SK-N-SH (cell line): ENCODE results near the gene SSX7. TPM values are rescaled to one million over a fixed set of nuclear protein-coding genes. Genes with fewer than 3 reads are reported as not detected.
"Not testable (repeated sequence)": the region's sequence is repeated elsewhere in the genome, so short reads cannot be mapped to it uniquely, and the experiment has no call there.

Experiments
- CTCF ChIA-PET: fragments of 300-600, 350-600 bp; formaldehyde crosslinking; extraction: SDS; loops from one replicate; lab custom pipeline; 2021; lab: Yijun Ruan, JAX
- POLR2A ChIA-PET: fragments of 350-600 bp; sonication (Branson Sonifier 250); formaldehyde crosslinking; extraction: SDS; loops from one replicate; lab custom pipeline; 2020; ENCODE audit warnings: antibody characterized with exemption, inconsistent platforms; lab: Yijun Ruan, JAX
- DNase-seq: peaks from one replicate; pipeline ENCODE4 v3.0.0; 2012
- H2AFZ ChIP-seq: fragments of 200-600 bp; sonication (generic); 2 replicates; pipeline ENCODE4 v1.8.1; 2016; ENCODE audit warnings: antibody characterized with exemption, mild to moderate bottlenecking, low read depth
- H3F3A ChIP-seq: fragments of 200-600 bp; sonication (generic); replicated peaks from 2 replicates; pipeline ENCODE3; 2016; ENCODE audit warnings: antibody characterized with exemption, mild to moderate bottlenecking; ENCODE audit not compliant: insufficient read depth
- H3K27ac ChIP-seq, 2 experiments: fragments of 200-500 bp in 1 of 2; fragments of 200-600 bp in 1 of 2; sonication (Bioruptor generic) in 1 of 2; sonication (generic), shearing (Covaris generic) in 1 of 2; 2 replicates each; pipeline versions ENCODE4 v1.5.1 to v1.6.1; 2014 to 2016; ENCODE audit warnings: low read depth in 2 of 2, inconsistent platforms in 1 of 2, low read length in 1 of 2, mild to moderate bottlenecking in 1 of 2, mixed read lengths in 1 of 2
- H3K27me3 ChIP-seq: fragments of 200-600 bp; sonication (generic), shearing (Covaris generic); 2 replicates; pipeline ENCODE4 v1.6.1; 2016; ENCODE audit warnings: mixed run types; ENCODE audit not compliant: insufficient read depth
- H3K36me3 ChIP-seq, 2 experiments: fragments of 200-500 bp in 1 of 2; fragments of 200-600 bp in 1 of 2; sonication (Bioruptor generic) in 1 of 2; sonication (generic) in 1 of 2; replicated peaks in 1 of 2; 2 replicates each; pipeline versions ENCODE3 to v1.5.1; 2014 to 2016; ENCODE audit warnings: low read length in 1 of 2, mild to moderate bottlenecking in 1 of 2; ENCODE audit not compliant: insufficient read depth in 2 of 2, control insufficient read depth in 1 of 2
- H3K4me1 ChIP-seq, 2 experiments: fragments of 200-500 bp in 1 of 2; fragments of 200-600 bp in 1 of 2; sonication (Bioruptor generic) in 1 of 2; sonication (generic), shearing (Covaris generic) in 1 of 2; 2 replicates each; pipeline versions ENCODE4 v1.5.1 to v1.6.1; 2014 to 2016; ENCODE audit warnings: low read depth in 1 of 2, low read length in 1 of 2, mixed run types in 1 of 2; ENCODE audit not compliant: insufficient read depth in 2 of 2, control insufficient read depth in 1 of 2
- H3K4me2 ChIP-seq: fragments of 200-600 bp; sonication (generic), shearing (Covaris generic); 2 replicates; pipeline ENCODE4 v1.6.1; 2017; ENCODE audit warnings: mixed run types
- H3K4me3 ChIP-seq, 2 experiments: fragments of 200-500 bp in 1 of 2; fragments of 200-600 bp in 1 of 2; sonication (Bioruptor generic) in 1 of 2; sonication (generic), shearing (Covaris generic) in 1 of 2; 2 replicates each; pipeline versions ENCODE4 v1.5.1 to v1.8.1; 2014 to 2016; ENCODE audit warnings: low read depth in 2 of 2, inconsistent platforms in 1 of 2, low read length in 1 of 2, mild to moderate bottlenecking in 1 of 2, mixed read lengths in 1 of 2, moderate library complexity in 1 of 2
- H3K79me2 ChIP-seq: fragments of 200-600 bp; sonication (generic); 2 replicates; pipeline ENCODE4 v1.8.1; 2017; ENCODE audit warnings: mild to moderate bottlenecking; ENCODE audit not compliant: insufficient read depth
- H3K9ac ChIP-seq: fragments of 200-600 bp; sonication (generic); 2 replicates; pipeline ENCODE4 v1.6.1; 2017; ENCODE audit warnings: mixed run types
- H3K9me2 ChIP-seq: fragments of 200-600 bp; sonication (generic); 2 replicates; pipeline ENCODE4 v1.6.1; 2017; ENCODE audit warnings: mixed run types
- H3K9me3 ChIP-seq: fragments of 200-600 bp; sonication (generic); 2 replicates; pipeline ENCODE4 v1.6.1; 2017; ENCODE audit warnings: mixed run types, mild to moderate bottlenecking, moderate library complexity
- H4K20me1 ChIP-seq: fragments of 200-600 bp; sonication (generic); 2 replicates; pipeline ENCODE4 v1.6.1; 2017; ENCODE audit warnings: mild to moderate bottlenecking, mixed run types; ENCODE audit not compliant: insufficient read depth
- WGBS: methylation state at CpG from one replicate; pipeline ENCODE4 v1.1.6; 2017; ENCODE audit warnings: low lambda C conversion rate; 5-methylcytosine and 5-hydroxymethylcytosine counted together
- polyA plus RNA-seq, 3 experiments: library from polyadenylated mRNA; depleted of rRNA; stranded (reverse); fragments of >200 nt; gene quantifications; 2 replicates each; pipeline ENCODE4 v1.2.3, GENCODE V29; 2012

Gene SSX7
- not detected in 2 replicates for polyA plus RNA-seq (2012; rRNA removed)
- polyA plus RNA-seq (2012; cell fraction: cytosol; rRNA removed): not detected in 2 replicates
- 0.05 TPM in 1 of 2 replicates, not detected in the other for polyA plus RNA-seq (2012; cell fraction: nucleus; rRNA removed)

DNA sequence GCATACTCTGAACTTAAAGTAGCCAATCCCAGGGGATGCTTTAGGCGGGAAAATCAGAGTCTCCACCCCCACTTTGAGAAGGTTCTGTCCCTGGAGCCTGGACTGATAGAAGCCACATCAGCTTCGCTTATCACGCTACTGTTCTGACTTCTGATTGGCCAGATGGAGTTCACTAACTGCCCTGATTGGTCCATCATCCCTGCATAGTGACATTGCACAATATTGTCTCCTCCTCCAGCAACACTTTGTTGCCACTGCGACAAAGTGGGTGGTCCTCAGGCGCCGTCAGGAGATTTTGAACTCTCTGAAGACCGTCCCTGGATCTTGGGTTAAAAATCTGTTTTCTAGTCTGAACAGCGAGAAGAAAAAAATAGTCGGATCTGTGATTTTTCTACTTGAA lies at the start of gene SSX7:
TSS of gene SSX7 (minus strand) at position 101 of the 400 bp plus-strand sequence. CDS start 1,428 bp downstream, outside the sequence.
- H2AFZ ChIP-seq, H3F3A ChIP-seq, H3K4me2 ChIP-seq, H3K9me3 ChIP-seq, H3K4me3 ChIP-seq, H4K20me1 ChIP-seq, H3K9me2 ChIP-seq, H3K4me1 ChIP-seq, CTCF ChIA-PET, H3K36me3 ChIP-seq, H3K79me2 ChIP-seq, H3K9ac ChIP-seq, H3K27ac ChIP-seq, POLR2A ChIA-PET, DNase-seq: not testable (repeated sequence)
- WGBS: 15% methylated on average over 9 of the region's 9 CpGs
- peaks cover 23% of the 10 kb centered on the region; the same call in 1 of the 2 replicates for H3K27me3 ChIP-seq

- H3K4me1 ChIP-seq, POLR2A ChIA-PET, H3K9ac ChIP-seq, H3K27ac ChIP-seq, H3K9me3 ChIP-seq, H3K36me3 ChIP-seq, H4K20me1 ChIP-seq, DNase-seq, H2AFZ ChIP-seq, H3K4me3 ChIP-seq, H3F3A ChIP-seq, CTCF ChIA-PET, H3K79me2 ChIP-seq, H3K4me2 ChIP-seq, H3K9me2 ChIP-seq, H3K27me3 ChIP-seq: not testable (repeated sequence)
- WGBS: 0% methylated on average over 1 of the region's 4 CpGs
Observed at GRCh38 chrX:52692034-52692433, 37.3 kb upstream of the SSX7 start.

DNA sequence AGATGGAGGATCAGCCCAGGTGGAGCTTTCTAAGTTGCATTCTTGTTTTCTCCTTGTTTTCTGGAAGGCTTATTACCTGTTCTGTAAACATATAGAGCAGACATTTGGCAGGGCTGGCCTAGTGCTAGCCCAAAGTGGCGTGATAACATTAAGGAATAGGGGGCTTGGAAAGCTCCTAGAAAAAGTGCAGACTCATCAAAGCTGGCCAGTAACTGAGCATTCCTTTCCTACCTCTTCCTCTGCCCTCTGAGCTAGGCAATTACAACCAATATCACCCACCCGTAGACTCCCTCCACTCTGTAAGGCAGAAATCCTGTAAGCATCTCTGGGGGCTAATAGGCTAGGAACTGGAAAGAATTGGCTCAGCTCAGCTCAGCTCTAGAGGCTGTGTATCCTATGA lies 7.5 kb upstream of the SSX7 start:
- H3K9ac ChIP-seq, H3K36me3 ChIP-seq, H4K20me1 ChIP-seq, H3K79me2 ChIP-seq, DNase-seq, H3K4me2 ChIP-seq, H3K4me3 ChIP-seq, H3K27ac ChIP-seq, H3F3A ChIP-seq, H3K9me3 ChIP-seq, H2AFZ ChIP-seq, H3K4me1 ChIP-seq, CTCF ChIA-PET, POLR2A ChIA-PET, H3K9me2 ChIP-seq: not testable (repeated sequence)
- WGBS: 5% methylated on average over 2 of the region's 2 CpGs
- H3K27me3 ChIP-seq: peaks cover 24% of the 10 kb centered on the region; the same call in 1 of the 2 replicates

GRCh38 chrX:52655475-52655874 lies 775 bp upstream of the SSX7 start:
- H3K4me1 ChIP-seq, H2AFZ ChIP-seq, H3K27ac ChIP-seq, H4K20me1 ChIP-seq, H3K4me3 ChIP-seq, DNase-seq, H3K9ac ChIP-seq, H3K4me2 ChIP-seq, H3K36me3 ChIP-seq, H3K9me2 ChIP-seq, H3F3A ChIP-seq, CTCF ChIA-PET, H3K9me3 ChIP-seq, H3K79me2 ChIP-seq, POLR2A ChIA-PET: not testable (repeated sequence)
- WGBS: 17% methylated on average over 8 of the region's 8 CpGs
- peaks cover 23% of the 10 kb centered on the region; the same call in 1 of the 2 replicates for H3K27me3 ChIP-seq

- H4K20me1 ChIP-seq, CTCF ChIA-PET, DNase-seq, H3K4me1 ChIP-seq, H3K36me3 ChIP-seq, H3K79me2 ChIP-seq, POLR2A ChIA-PET, H3F3A ChIP-seq, H3K9ac ChIP-seq, H3K4me3 ChIP-seq, H3K27ac ChIP-seq, H3K4me2 ChIP-seq, H2AFZ ChIP-seq, H3K9me2 ChIP-seq, H3K9me3 ChIP-seq: not testable (repeated sequence)
- 0% methylated on average over 3 of the region's 3 CpGs for WGBS
- H3K27me3 ChIP-seq: peaks cover 24% of the 10 kb centered on the region
Observed at GRCh38 chrX:52650676-52651075, 4.0 kb downstream of the SSX7 start.

GRCh38 chrX:52648956-52649355 lies 5.7 kb downstream of the SSX7 start:
- POLR2A ChIA-PET, H3K4me2 ChIP-seq, H3K9ac ChIP-seq, H3K4me3 ChIP-seq, H4K20me1 ChIP-seq, H3F3A ChIP-seq, CTCF ChIA-PET, H3K36me3 ChIP-seq, H3K79me2 ChIP-seq, H2AFZ ChIP-seq, H3K9me3 ChIP-seq, H3K4me1 ChIP-seq, H3K9me2 ChIP-seq, DNase-seq, H3K27ac ChIP-seq: not testable (repeated sequence)
- H3K27me3 ChIP-seq: peaks cover 30% of the 10 kb centered on the region
- 11% methylated on average over 7 of the region's 7 CpGs for WGBS
